T-helper 9 cell (primary cell): ENCODE data around the gene DNASE1.
"Not testable (repeated sequence)": the region's sequence is repeated elsewhere in the genome, so short reads cannot be mapped to it uniquely, and the experiment has no call there.

Experiments used
- DNase-seq: peaks from one replicate; pipeline ENCODE4 v3.0.0-alpha.2; 2020
- total RNA-seq, 2 donors: gene quantifications; one replicate each; lab custom pipeline; 2026; lab: John Stamatoyannopoulos, UW

The DNASE1 gene
- 27.8 to 55.8 reads per million in 2 donors for total RNA-seq

GRCh38 chr16:3654249-3654991 is at the start of gene DNASE1:
Gene DNASE1 (plus strand): TSS chr16:3654691. CDS start chr16:3655374, 683 bp downstream.
- peak; percentile 42 for DNase-seq

DNA sequence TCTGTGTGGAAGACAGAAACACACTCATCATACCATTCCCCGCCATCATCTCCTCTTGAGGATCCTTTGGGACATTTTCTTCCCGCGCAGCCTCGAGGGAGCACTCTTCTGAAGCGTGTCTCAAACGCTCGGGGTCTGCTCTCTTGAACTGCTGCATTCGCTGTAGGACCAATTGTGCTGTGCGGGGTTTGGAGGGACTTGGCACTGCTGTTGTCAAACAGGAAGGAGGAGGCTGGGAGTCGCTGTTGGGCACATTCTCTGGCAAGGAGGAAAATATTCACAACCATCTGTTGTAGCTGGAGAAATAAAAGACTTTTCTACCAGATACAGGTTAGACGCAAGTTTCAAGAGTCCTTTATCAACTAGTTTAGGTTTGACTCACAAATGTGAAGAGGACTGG is 48.0 kb upstream of the DNASE1 start:
- DNase-seq = no peak

- no peak for DNase-seq
Observed at GRCh38 chr16:3607161-3607560, 47.3 kb upstream of the DNASE1 start.

GRCh38 chr16:3607634-3608033 is 46.9 kb upstream of the DNASE1 start:
- no peak for DNase-seq

GRCh38 chr16:3608069-3608468 is 46.4 kb upstream of the DNASE1 start:
- no peak for DNase-seq

- DNase-seq = not testable (repeated sequence)
Observed at GRCh38 chr16:3608976-3609375, 45.5 kb upstream of the DNASE1 start.

GRCh38 chr16:3609895-3610697 is 44.4 kb upstream of the DNASE1 start:
- DNase-seq = no peak

DNA sequence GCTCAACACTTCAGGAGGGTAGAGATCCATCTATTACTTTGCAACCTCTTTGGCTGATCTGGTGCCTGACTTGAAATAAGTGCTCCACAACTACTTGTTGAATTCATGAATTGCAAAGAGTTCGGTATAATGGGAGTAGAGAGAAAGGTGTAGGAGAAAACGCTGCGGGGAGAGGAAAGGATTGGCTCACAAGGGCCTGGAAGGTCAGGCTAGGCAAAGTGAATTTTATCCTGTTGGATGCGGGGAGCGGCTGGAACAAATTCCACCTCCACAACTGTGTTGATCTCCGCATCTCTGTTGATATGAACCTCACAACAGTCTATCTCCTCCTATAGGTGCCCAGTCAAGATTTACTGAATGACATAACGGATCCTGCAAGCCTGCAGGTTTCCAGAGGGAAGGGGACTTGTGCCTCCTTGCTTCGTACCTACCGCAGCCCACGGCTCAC is 43.8 kb upstream of the DNASE1 start:
- DNase-seq = no peak

GRCh38 chr16:3611146-3611975 is 43.1 kb upstream of the DNASE1 start, which contains the start of gene SLX4:
Gene SLX4 (minus strand): TSS chr16:3611606. CDS start chr16:3608964, 2,642 bp downstream.
- DNase-seq = peak; percentile 86

DNA sequence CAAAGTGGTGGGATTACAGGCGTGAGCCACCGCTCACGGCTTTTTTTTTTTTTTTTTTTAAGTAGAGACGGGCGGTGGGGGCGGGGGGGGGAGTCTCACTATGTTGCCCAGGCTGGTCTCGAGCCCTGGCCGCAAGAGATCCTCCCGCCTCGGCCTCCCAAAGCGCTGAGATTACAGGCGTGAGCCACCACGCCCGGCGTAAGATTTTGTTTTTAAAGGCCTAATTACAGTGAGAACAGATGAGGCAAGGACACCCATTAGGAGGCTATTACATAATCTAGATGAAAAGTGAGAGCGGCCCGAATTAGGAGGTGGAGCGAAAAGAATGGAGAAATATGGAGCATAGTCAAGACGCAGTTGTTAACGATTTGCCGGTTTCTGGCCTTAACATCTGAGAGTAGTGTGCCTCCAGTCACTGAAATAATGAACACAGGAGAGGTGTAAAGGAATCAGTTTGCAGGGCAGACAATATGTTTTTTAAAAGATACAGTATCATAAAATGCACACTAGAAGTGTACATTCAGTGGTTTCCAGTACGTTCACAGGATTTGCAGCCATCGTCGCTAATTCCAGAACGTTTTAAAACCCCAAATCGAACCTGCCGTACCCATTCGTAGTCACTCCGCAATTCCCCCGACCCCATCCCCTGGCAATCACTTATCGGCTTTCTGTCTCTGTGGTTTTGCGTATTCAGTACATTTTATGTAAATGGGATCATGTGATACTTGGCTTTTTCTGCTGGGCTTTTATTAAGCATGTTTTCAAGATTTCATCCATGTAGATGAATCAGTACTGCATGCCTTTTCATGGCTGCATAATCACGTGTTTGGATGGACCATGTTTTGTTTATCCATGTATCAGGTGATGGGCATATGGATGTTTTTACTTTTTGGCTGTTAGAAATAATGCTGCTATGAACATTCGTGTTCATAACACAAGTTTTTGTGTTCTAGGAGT is 41.7 kb upstream of the DNASE1 start:
- DNase-seq = no peak

DNA sequence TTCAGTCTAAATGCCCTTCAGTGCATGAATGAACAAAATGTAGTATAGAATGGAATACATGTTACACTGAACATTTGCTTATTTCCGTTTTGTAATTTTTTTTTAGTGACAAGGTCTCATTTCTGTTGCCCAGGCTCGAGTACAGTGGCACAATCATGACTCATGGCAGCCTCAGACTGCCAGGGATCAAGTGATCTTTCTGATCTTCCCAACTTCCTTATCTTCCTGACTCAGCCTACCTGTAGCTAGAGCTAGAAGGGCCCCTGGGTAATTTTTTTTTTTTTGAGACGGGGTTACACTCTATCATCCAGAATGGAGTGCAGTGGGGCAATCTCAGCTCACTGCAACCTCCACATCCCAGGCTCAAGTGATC is 35.7 kb upstream of the DNASE1 start:
- DNase-seq = no peak

DNA sequence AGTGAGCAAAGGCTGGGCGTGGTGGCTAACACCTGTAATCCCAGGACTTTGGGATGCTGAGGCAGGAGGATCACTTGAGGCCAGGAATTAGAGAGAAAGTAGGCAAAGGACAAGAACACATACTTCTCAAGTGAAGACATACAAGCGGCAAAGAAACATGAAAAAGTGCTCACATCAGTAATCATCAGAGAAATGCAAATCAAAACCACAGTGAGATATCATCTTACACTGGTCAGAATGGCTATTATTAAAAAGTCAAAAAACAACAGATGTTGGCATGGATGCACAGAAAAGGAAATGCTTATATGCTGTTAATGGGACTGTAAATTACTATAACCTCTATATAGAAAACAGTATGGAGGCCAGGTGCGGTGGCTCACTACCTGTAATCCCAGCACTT is 30.8 kb upstream of the DNASE1 start:
- DNase-seq = no peak

GRCh38 chr16:3625331-3625730 is 29.2 kb upstream of the DNASE1 start:
- no peak for DNase-seq

GRCh38 chr16:3625911-3626732 is 28.4 kb upstream of the DNASE1 start:
- no peak for DNase-seq

- no peak for DNase-seq
Observed at GRCh38 chr16:3637371-3637923, 17.0 kb upstream of the DNASE1 start.

- no peak for DNase-seq
Observed at GRCh38 chr16:3638916-3639644, 15.4 kb upstream of the DNASE1 start.

DNA sequence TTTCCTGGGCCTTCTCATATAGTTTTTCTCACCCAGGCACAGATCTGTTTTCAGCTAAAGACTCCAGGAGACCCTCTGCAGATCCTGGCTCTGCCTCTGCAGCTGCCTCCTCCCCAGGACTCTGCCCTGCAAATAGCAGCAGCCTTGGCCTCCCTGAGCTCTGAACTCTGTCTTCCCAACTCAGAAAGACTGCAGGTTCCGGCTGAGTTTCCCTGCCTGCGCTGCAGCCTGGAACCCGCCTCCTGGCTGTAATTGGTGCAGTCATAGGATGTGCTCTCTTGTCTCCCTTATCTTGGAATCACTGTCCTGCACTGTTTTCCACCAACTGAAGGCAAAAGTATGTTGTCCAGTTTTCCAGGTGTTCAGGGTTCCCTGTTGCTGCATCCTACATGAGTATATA is 14.3 kb upstream of the DNASE1 start:
- no peak for DNase-seq

DNA sequence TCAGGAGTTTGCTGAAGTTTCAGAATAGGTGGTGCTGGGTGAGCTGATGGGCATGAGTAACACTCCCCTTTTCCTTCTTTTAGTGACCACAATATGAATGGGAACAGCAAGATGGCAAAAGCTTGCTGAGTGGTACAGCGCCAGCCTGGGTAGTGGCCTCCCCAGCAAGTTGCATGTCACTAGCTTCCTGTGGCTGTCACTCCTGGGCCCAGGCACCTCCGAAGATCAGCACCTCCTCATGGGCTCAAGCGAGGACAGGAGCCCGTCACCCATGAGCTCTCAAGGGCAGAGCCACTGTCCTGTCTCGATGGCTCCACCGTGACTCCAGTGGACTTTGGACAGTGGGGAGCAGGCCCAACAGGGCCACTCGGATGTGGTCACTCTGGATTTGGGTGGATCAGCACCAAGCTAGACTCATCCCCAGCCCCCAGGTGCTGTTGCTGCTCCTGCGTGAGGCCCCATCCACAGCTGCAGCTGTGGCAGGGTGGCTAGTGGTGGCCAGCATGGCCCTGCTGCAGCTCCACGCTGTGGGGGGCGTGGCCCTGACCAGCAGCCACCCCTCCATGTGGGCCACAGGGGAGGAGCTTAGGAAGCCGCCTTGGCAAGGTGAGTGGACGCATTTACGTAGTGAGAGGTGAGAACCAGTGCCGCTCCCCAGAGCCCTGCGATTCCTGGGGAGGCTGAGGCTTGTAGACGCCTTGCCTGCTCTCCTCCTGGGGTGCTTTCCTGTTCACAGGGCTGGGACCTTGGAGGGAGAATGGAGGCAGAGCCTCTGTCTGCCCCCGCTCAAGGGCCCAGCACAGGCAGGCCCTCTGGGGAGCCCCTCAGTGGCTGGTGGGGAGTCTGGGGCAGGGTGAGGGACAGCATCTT is 13.6 kb upstream of the DNASE1 start:
- no peak for DNase-seq
